NB4 (cell line): ENCODE data around the gene CTU2.

Experiments
- POLR2A ChIP-seq: IDR thresholded peaks from 2 replicates; pipeline ENCODE4 v1.6.1; 2011; ENCODE audit warnings: mild to moderate bottlenecking; ENCODE audit not compliant: insufficient read length; ENCODE audit errors: extremely low read depth
- TF ChIP-seq, protein P1 (sequence below): IDR thresholded peaks from 2 replicates; pipeline ENCODE4 v1.6.1; 2011; ENCODE audit warnings: low read depth, low read length
- TF ChIP-seq, protein P2 (sequence below): IDR thresholded peaks from one replicate; pipeline ENCODE4 v1.5.1; 2012; ENCODE audit warnings: low read depth, low read length

DNA sequence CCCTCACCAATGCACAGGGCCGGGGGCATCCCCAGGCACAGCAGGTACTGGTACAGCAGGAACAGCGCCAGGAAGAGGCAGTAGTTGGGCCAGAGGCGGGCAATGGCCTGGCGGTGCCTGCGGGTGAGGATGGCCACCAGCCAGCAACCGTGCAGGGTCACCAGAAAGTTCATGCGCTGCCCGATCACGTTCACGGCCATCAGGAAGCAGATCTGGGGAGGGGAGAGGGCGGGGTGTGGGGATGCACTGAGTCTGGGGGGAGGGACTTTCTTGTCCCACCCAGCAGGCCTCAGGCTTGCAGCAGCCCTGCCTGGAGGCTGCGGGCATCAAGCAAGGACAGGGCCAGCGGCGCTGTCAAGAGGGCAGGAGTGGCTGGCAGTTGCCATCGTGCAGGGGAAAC, 25.4 kb downstream of the CTU2 start:
- TF ChIP-seq, protein P1, sequence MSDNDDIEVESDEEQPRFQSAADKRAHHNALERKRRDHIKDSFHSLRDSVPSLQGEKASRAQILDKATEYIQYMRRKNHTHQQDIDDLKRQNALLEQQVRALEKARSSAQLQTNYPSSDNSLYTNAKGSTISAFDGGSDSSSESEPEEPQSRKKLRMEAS, result no peak
- TF ChIP-seq, protein P2, sequence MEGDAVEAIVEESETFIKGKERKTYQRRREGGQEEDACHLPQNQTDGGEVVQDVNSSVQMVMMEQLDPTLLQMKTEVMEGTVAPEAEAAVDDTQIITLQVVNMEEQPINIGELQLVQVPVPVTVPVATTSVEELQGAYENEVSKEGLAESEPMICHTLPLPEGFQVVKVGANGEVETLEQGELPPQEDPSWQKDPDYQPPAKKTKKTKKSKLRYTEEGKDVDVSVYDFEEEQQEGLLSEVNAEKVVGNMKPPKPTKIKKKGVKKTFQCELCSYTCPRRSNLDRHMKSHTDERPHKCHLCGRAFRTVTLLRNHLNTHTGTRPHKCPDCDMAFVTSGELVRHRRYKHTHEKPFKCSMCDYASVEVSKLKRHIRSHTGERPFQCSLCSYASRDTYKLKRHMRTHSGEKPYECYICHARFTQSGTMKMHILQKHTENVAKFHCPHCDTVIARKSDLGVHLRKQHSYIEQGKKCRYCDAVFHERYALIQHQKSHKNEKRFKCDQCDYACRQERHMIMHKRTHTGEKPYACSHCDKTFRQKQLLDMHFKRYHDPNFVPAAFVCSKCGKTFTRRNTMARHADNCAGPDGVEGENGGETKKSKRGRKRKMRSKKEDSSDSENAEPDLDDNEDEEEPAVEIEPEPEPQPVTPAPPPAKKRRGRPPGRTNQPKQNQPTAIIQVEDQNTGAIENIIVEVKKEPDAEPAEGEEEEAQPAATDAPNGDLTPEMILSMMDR, result no peak
- no peak for TF ChIP-seq POLR2A
